Prostate gland (tissue), 2 donors: ENCODE results near the gene DHX58.

Source experiments
- POLR2A ChIP-seq: fragments of 450-650 bp; IDR thresholded peaks from one replicate; pipeline ENCODE4 v1.6.1; 2016; ENCODE audit warnings: antibody characterized with exemption, mild to moderate bottlenecking
- TF ChIP-seq, protein P1 (sequence below), 4 experiments: fragments of 200-600 bp in 2 of 4; fragments of 450-650 bp in 2 of 4; sonication (generic) in 2 of 4; IDR thresholded peaks; 1 replicate in 3 of 4; 2 replicates in 1 of 4; pipeline ENCODE4 v1.5.1; 2016 to 2019; ENCODE audit warnings: antibody characterized with exemption in 4 of 4, mild to moderate bottlenecking in 2 of 4, moderate library complexity in 2 of 4

DNA sequence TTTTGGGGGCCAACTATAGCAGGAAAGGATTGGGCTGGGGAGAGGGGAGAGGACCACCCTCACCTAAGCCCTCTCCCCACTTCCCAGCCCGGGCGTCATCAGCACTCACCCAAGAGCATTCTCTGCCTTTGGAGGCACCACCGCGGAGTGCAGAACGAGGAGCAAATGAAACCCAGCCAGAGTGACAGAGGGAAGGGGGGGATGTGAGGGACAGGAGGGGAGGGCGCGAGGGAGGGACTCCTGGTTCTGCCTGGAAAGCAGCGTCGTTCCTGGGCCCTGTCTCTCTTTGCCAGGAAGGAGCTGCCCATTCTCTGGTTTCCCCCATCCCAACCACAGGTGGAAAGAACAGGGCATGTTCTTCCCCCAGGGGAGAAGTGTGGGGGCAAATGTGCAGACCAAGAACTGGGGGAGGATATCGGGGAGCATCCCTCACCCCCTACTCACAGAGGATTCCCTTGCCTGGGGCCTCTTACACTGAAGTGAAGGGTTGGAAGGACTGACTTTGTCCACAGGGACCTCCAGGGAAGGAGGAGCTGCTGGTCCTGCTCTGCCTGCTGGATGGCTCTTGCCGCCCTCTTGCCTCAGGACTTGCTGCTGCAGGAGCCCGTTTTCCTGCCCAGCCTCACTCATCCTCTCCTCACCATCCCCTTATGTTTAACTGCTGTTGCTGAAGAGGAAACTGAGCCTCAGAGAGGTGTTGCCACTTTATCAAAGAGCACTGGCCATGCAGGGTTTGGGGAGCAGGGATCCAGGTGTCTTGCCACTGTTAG lies 58.6 kb downstream of the DHX58 start:
- TF ChIP-seq, protein P1, sequence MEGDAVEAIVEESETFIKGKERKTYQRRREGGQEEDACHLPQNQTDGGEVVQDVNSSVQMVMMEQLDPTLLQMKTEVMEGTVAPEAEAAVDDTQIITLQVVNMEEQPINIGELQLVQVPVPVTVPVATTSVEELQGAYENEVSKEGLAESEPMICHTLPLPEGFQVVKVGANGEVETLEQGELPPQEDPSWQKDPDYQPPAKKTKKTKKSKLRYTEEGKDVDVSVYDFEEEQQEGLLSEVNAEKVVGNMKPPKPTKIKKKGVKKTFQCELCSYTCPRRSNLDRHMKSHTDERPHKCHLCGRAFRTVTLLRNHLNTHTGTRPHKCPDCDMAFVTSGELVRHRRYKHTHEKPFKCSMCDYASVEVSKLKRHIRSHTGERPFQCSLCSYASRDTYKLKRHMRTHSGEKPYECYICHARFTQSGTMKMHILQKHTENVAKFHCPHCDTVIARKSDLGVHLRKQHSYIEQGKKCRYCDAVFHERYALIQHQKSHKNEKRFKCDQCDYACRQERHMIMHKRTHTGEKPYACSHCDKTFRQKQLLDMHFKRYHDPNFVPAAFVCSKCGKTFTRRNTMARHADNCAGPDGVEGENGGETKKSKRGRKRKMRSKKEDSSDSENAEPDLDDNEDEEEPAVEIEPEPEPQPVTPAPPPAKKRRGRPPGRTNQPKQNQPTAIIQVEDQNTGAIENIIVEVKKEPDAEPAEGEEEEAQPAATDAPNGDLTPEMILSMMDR (IDR thresholded peaks at IDR 0.05) = no peak
- no peak for TF ChIP-seq POLR2A
